BLaER1 (cell line): ENCODE measurements around the gene NUSAP1.
"Not testable (repeated sequence)": the region's sequence is repeated elsewhere in the genome, so short reads cannot be mapped to it uniquely, and the experiment has no call there.

Experiments used
- H3K27ac ChIP-seq: shearing (Covaris generic); formaldehyde crosslinking; 2 replicates; pipeline ENCODE4 v1.8.1; 2022
- H3K27me3 ChIP-seq: shearing (Covaris generic); formaldehyde crosslinking; 2 replicates; pipeline ENCODE4 v1.8.1; 2022
- H3K36me3 ChIP-seq: shearing (Covaris generic); formaldehyde crosslinking; 2 replicates; pipeline ENCODE4 v1.8.1; 2022
- H3K4me1 ChIP-seq: shearing (Covaris generic); formaldehyde crosslinking; 2 replicates; pipeline ENCODE4 v1.8.1; 2022
- H3K4me2 ChIP-seq: shearing (Covaris generic); formaldehyde crosslinking; 2 replicates; pipeline ENCODE4 v1.8.1; 2022
- H3K4me3 ChIP-seq: shearing (Covaris generic); formaldehyde crosslinking; 2 replicates; pipeline ENCODE4 v1.8.1; 2022
- H3K9ac ChIP-seq: shearing (Covaris generic); formaldehyde crosslinking; 2 replicates; pipeline ENCODE4 v1.8.1; 2022
- H3K9me3 ChIP-seq: shearing (Covaris generic); formaldehyde crosslinking; 2 replicates; pipeline ENCODE4 v1.8.1; 2022
- H4K20me1 ChIP-seq: shearing (Covaris generic); formaldehyde crosslinking; 2 replicates; pipeline ENCODE4 v1.8.1; 2022
- Cebpa-rat ChIP-seq: shearing (Covaris generic); IDR thresholded peaks from 2 replicates; pipeline ENCODE4 v1.8.1; 2022

The NUSAP1 gene

DNA sequence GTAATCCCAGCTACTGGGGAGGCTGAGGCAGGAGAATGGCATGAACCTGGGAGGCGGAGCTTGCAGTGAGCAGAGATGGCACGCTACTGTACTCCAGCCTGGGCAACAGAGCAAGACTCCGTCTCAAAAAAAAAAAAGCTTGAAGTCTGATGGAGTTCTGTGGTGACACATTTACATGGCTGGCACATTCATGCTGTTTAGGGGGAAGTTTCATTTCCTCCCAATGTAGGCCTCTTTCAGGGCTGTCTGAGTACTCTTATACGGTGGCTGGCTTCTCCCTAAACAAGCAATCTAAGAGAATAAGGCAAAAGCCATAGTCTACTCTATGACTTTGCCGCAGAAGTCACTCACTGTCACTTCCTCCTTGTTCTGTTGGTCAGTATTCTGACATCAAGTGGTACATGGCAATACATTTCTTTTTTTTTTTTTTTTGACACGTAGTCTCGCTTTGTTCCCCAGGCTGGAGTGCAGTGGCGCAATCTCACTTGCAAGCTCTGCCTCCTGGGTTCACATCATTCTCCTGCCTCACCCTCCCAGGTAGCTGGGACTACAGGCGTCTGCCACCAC, 41.5 kb upstream of the NUSAP1 start:
- no peak overlapping the region for H3K4me3 ChIP-seq
- H3K27ac ChIP-seq: no peak overlapping the region
- no peak for TF ChIP-seq Cebpa-rat
- peaks cover 97% of the 10 kb centered on the region for H3K36me3 ChIP-seq
- H3K27me3 ChIP-seq: no peaks in the 10 kb centered on the region
- H3K4me1 ChIP-seq: peaks cover 50% of the 10 kb centered on the region
- H3K9ac ChIP-seq: no peak overlapping the region
- H3K9me3 ChIP-seq: no peaks in the 10 kb centered on the region
- no peak overlapping the region for H3K4me2 ChIP-seq
- H4K20me1 ChIP-seq: peaks cover 94% of the 10 kb centered on the region

DNA sequence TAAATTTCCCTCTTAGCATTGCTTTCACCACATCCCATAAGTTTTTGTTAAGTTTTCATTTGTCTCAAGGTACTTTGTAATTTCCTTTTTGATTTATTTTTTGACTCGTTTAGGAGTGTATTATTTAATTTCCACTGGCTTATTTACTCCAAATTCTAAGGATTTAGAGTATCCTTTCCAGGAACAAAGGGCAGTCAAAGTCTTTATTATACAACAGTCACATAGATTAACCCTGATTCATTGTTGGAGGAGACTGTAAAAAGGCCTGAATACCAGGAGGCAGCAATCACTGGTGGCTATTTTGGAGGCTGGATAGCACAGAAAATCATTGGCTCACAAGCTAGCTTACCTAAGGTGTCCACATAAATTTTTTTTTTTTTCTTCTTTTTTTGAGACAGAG, 40.2 kb upstream of the NUSAP1 start:
- no peak overlapping the region for H3K4me3 ChIP-seq
- H3K9me3 ChIP-seq: no peaks in the 10 kb centered on the region
- no peak overlapping the region for H3K27ac ChIP-seq
- no peak overlapping the region for H3K9ac ChIP-seq
- H3K4me1 ChIP-seq: peaks cover 37% of the 10 kb centered on the region
- H3K4me2 ChIP-seq: no peak overlapping the region
- TF ChIP-seq Cebpa-rat: no peak
- peaks cover 94% of the 10 kb centered on the region for H4K20me1 ChIP-seq
- peaks cover 97% of the 10 kb centered on the region for H3K36me3 ChIP-seq
- no peaks in the 10 kb centered on the region for H3K27me3 ChIP-seq

- Histone ChIP-seq H4K20me1 (peaks cover 95% of the 10 kb centered on the region), H3K4me1 (peaks cover 19% of the 10 kb centered on the region; the same call in 1 of the 2 replicates), H3K36me3 (peaks cover 82% of the 10 kb centered on the region)
- not testable (repeated sequence) for H3K4me2 ChIP-seq, H3K4me3 ChIP-seq, H3K9ac ChIP-seq, H3K27ac ChIP-seq, H3K9me3 ChIP-seq, H3K27me3 ChIP-seq
These were observed 31.5 kb upstream of the NUSAP1 start for GRCh38 chr15:41301139-41301538.

- TF ChIP-seq Cebpa-rat: no peak
- H3K4me1 ChIP-seq: peaks cover 19% of the 10 kb centered on the region; the same call in 1 of the 2 replicates
- no peak overlapping the region for H3K4me2 ChIP-seq
- H3K9me3 ChIP-seq: no peaks in the 10 kb centered on the region
- no peak overlapping the region for H3K4me3 ChIP-seq
- H3K27me3 ChIP-seq: no peaks in the 10 kb centered on the region
- no peak overlapping the region for H3K27ac ChIP-seq
- peaks cover 78% of the 10 kb centered on the region for H3K36me3 ChIP-seq
- H4K20me1 ChIP-seq: peaks cover 95% of the 10 kb centered on the region
- no peak overlapping the region for H3K9ac ChIP-seq
These were observed 31.1 kb upstream of the NUSAP1 start for GRCh38 chr15:41301587-41301986.

DNA sequence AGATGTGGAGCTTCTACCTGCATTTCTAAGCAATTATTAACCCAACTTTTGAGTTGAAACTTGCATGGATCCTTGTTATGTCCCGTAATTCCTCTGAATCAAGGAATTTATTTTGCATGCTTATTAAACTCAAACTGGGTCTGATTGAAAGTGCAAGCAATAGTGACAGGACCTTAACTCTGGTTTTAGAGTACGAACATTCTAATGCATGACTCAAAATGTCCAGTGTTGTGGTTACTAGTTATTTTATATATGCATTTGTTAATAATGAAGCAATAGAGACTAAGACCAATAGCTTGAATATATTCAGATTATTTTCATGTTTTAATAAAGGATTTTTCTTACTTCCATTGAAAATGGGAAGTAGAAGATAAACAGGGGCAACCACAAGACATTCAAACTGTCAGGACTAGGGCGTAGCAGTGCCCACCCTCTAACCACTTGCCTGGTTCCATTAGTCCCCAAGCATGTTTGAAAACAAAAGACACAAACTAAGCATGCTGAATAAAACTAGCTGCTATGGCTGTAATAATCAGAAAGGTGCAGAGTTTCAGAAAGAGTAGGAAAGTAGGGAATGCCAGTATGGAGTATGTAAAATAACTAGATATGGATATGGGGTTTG, 28.4 kb upstream of the NUSAP1 start:
- Histone ChIP-seq H3K9me3 (no peaks in the 10 kb centered on the region), H3K36me3 (peaks cover 75% of the 10 kb centered on the region), H3K9ac (no peak overlapping the region), H4K20me1 (peaks cover 75% of the 10 kb centered on the region), H3K27me3 (no peaks in the 10 kb centered on the region), H3K4me1 (peaks cover 29% of the 10 kb centered on the region; the same call in 1 of the 2 replicates), H3K4me3 (no peak overlapping the region), H3K4me2 (no peak overlapping the region), H3K27ac (no peak overlapping the region)
- no peak for TF ChIP-seq Cebpa-rat

- Histone ChIP-seq H3K9me3 (no peaks in the 10 kb centered on the region), H3K4me1 (peaks cover 29% of the 10 kb centered on the region; the same call in 1 of the 2 replicates), H4K20me1 (peaks cover 43% of the 10 kb centered on the region), H3K27ac (no peak overlapping the region), H3K4me2 (no peak overlapping the region), H3K36me3 (peaks cover 77% of the 10 kb centered on the region), H3K4me3 (no peak overlapping the region), H3K9ac (no peak overlapping the region), H3K27me3 (no peaks in the 10 kb centered on the region)
- no peak for TF ChIP-seq Cebpa-rat
These were observed 25.0 kb upstream of the NUSAP1 start for GRCh38 chr15:41307679-41308078.

GRCh38 chr15:41309226-41309905, 23.3 kb upstream of the NUSAP1 start:
- Histone ChIP-seq H4K20me1 (peaks cover 26% of the 10 kb centered on the region), H3K27me3 (no peaks in the 10 kb centered on the region), H3K27ac (no peak overlapping the region), H3K4me1 (peaks cover 20% of the 10 kb centered on the region; the same call in 1 of the 2 replicates), H3K9ac (no peak overlapping the region), H3K4me3 (no peak overlapping the region), H3K4me2 (no peak overlapping the region), H3K9me3 (no peaks in the 10 kb centered on the region), H3K36me3 (peaks cover 80% of the 10 kb centered on the region)
- TF ChIP-seq Cebpa-rat: no peak

GRCh38 chr15:41320805-41321330, 11.8 kb upstream of the NUSAP1 start:
- H3K36me3 ChIP-seq: peaks cover 84% of the 10 kb centered on the region
- H3K9ac ChIP-seq, H3K4me2 ChIP-seq, H3K27ac ChIP-seq, H4K20me1 ChIP-seq, H3K4me1 ChIP-seq, H3K27me3 ChIP-seq, H3K4me3 ChIP-seq: not testable (repeated sequence)
- peaks cover 25% of the 10 kb centered on the region for H3K9me3 ChIP-seq

DNA sequence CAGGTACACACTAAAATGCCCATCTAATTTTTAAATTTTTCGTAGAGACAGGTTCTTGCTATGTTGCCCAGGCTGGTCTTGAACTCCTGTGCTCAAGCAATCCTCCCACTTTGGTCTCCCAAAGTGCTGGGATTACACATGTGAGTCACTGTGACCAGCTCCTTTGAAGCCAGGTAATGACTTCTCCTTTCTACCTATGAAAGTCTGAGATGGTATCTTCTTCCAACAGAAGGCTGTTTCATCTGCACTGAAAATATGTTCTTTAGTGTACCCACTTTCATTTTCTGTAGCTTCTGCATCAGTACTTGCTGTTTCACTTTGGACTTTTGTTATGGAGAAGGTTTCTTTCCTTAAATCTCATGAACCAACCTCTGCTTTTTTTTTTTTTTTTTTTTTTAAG, 9.1 kb upstream of the NUSAP1 start:
- no peak overlapping the region for H3K27ac ChIP-seq
- peaks cover 75% of the 10 kb centered on the region for H3K36me3 ChIP-seq
- no peak overlapping the region for H3K4me2 ChIP-seq
- peaks cover 25% of the 10 kb centered on the region for H3K9me3 ChIP-seq
- TF ChIP-seq Cebpa-rat: no peak
- no peaks in the 10 kb centered on the region for H3K4me1 ChIP-seq
- no peak overlapping the region for H3K4me3 ChIP-seq
- no peak overlapping the region for H3K9ac ChIP-seq
- no peaks in the 10 kb centered on the region for H4K20me1 ChIP-seq
- H3K27me3 ChIP-seq: no peaks in the 10 kb centered on the region

GRCh38 chr15:41331281-41331680, 1.4 kb upstream of the NUSAP1 start:
- peak overlapping the region; percentile 85 for H3K9ac ChIP-seq
- H3K27me3 ChIP-seq: no peaks in the 10 kb centered on the region
- peaks cover 5% of the 10 kb centered on the region; the same call in 1 of the 2 replicates for H4K20me1 ChIP-seq
- H3K4me2 ChIP-seq: peak overlapping the region; percentile 81
- peaks cover 29% of the 10 kb centered on the region for H3K4me1 ChIP-seq
- H3K36me3 ChIP-seq: peaks cover 30% of the 10 kb centered on the region
- H3K27ac ChIP-seq: peak overlapping the region; percentile 82; the same call in 1 of the 2 replicates
- no peak for TF ChIP-seq Cebpa-rat
- H3K4me3 ChIP-seq: peak overlapping the region; percentile 77
- no peaks in the 10 kb centered on the region for H3K9me3 ChIP-seq
